Activated CD4-positive, alpha-beta T cell treated with anti-CD3 and anti-CD28 coated beads, Interleukin-2, amount 10 ng/mL, durations not matched to agents 7 days and 5 days (primary cell): Measurements from ENCODE around the gene CREG2. TPM values are rescaled to one million over a fixed set of nuclear protein-coding genes. Genes with fewer than 3 reads are reported as not detected.
A peak's percentile ranks its signal among the peaks of the same experiment; 100 is the strongest.

Experiments used
- CTCF ChIA-PET: fragments of 350-600 bp; sonication (Branson Sonifier 250); formaldehyde crosslinking; loops from one replicate; lab custom pipeline; 2021; ENCODE audit warnings: antibody characterized with exemption; lab: Charles Lee
- POLR2A ChIA-PET: fragments of 350-600 bp; sonication (Branson Sonifier 250); formaldehyde crosslinking; loops from one replicate; lab custom pipeline; 2021; ENCODE audit warnings: antibody characterized with exemption; lab: Charles Lee
- DNase-seq: peaks from one replicate; pipeline ENCODE4 v3.0.0-alpha.2; 2020
- H3K27ac Mint-ChIP-seq: one replicate; pipeline ENCODE4 v1.8.0; 2021; ENCODE audit warnings: mild to moderate bottlenecking, moderate library complexity, mixed read lengths
- H3K27me3 Mint-ChIP-seq: one replicate; pipeline ENCODE4 v1.8.0; 2021; ENCODE audit warnings: mixed read lengths
- H3K36me3 Mint-ChIP-seq: one replicate; pipeline ENCODE4 v1.8.0; 2021; ENCODE audit warnings: low read depth, mixed read lengths
- H3K4me1 Mint-ChIP-seq: one replicate; pipeline ENCODE4 v1.8.0; 2021; ENCODE audit warnings: mixed read lengths
- H3K4me3 Mint-ChIP-seq: one replicate; pipeline ENCODE4 v1.8.0; 2021; ENCODE audit warnings: mild to moderate bottlenecking, moderate library complexity, mixed read lengths
- H3K9me3 Mint-ChIP-seq: one replicate; pipeline ENCODE4 v1.8.0; 2021; ENCODE audit warnings: mixed read lengths
- total RNA-seq, 2 experiments: library from RNA; stranded (reverse); gene quantifications; one replicate each; pipeline ENCODE4 v1.2.3, GENCODE V29; 2021

Gene CREG2
- total RNA-seq, 2 experiments from 2014 or later: 0.31 to 0.52 TPM

- H3K4me3 Mint-ChIP-seq: no peak overlapping the region
- CTCF ChIA-PET: interaction anchor here (1.2 to 2.1 kb wide), 3 partner anchors 12 to 40 kb away, joined by 3 to 7 read pairs (median 6); no protein-coding TSS in a partner anchor
- H3K4me1 Mint-ChIP-seq: peaks cover 8% of the 10 kb centered on the region
- H3K27me3 Mint-ChIP-seq: peaks cover 39% of the 10 kb centered on the region
- no peaks in the 10 kb centered on the region for H3K9me3 Mint-ChIP-seq
- H3K27ac Mint-ChIP-seq: no peak overlapping the region
- no peak for DNase-seq
- POLR2A ChIA-PET: no interaction called here
- H3K36me3 Mint-ChIP-seq: no peaks in the 10 kb centered on the region
Measured at GRCh38 chr2:101382442-101382841, 4.9 kb downstream of the CREG2 start.

GRCh38 chr2:101380376-101380775 lies 6.9 kb downstream of the CREG2 start:
- Mint-ChIP-seq H3K27me3 (peaks cover 25% of the 10 kb centered on the region), H3K4me3 (no peak overlapping the region), H3K36me3 (no peaks in the 10 kb centered on the region), H3K27ac (no peak overlapping the region), H3K9me3 (no peaks in the 10 kb centered on the region), H3K4me1 (peaks cover 2% of the 10 kb centered on the region)
- ChIA-PET POLR2A (no interaction called here), CTCF (interaction anchor here (2.1 kb wide), 1 partner anchor 9 kb away, joined by 6 read pairs; no protein-coding TSS in a partner anchor)
- no peak for DNase-seq

GRCh38 chr2:101379091-101379490 lies 8.2 kb downstream of the CREG2 start:
- no peaks in the 10 kb centered on the region for H3K36me3 Mint-ChIP-seq
- no peak for DNase-seq
- no peaks in the 10 kb centered on the region for H3K9me3 Mint-ChIP-seq
- CTCF ChIA-PET: no interaction called here
- no peak overlapping the region for H3K27ac Mint-ChIP-seq
- peaks cover 14% of the 10 kb centered on the region for H3K4me1 Mint-ChIP-seq
- no peak overlapping the region for H3K4me3 Mint-ChIP-seq
- peaks cover 15% of the 10 kb centered on the region for H3K27me3 Mint-ChIP-seq
- POLR2A ChIA-PET: interaction anchor here (0.6 kb wide), 1 partner anchor 132 kb away, joined by 3 read pairs; no protein-coding TSS in a partner anchor

- no peak for DNase-seq
- ChIA-PET CTCF (no interaction called here), POLR2A (no interaction called here)
- Mint-ChIP-seq H3K27me3 (no peaks in the 10 kb centered on the region), H3K36me3 (peaks cover 4% of the 10 kb centered on the region), H3K4me3 (no peak overlapping the region), H3K4me1 (peaks cover 15% of the 10 kb centered on the region), H3K9me3 (peaks cover 11% of the 10 kb centered on the region), H3K27ac (no peak overlapping the region)
Measured at GRCh38 chr2:101375653-101376052, 11.7 kb downstream of the CREG2 start.

GRCh38 chr2:101374821-101375561 lies 12.3 kb downstream of the CREG2 start:
- ChIA-PET CTCF (interaction anchor here (0.9 kb wide), 1 partner anchor 13 kb away, joined by 3 read pairs; no protein-coding TSS in a partner anchor), POLR2A (no interaction called here)
- Mint-ChIP-seq H3K27me3 (no peaks in the 10 kb centered on the region), H3K9me3 (peaks cover 11% of the 10 kb centered on the region), H3K4me1 (peaks cover 15% of the 10 kb centered on the region), H3K27ac (peak overlapping the region; percentile 76), H3K36me3 (peaks cover 4% of the 10 kb centered on the region), H3K4me3 (no peak overlapping the region)
- DNase-seq: no peak

GRCh38 chr2:101372792-101373191 lies 14.5 kb downstream of the CREG2 start:
- Mint-ChIP-seq H3K9me3 (peaks cover 11% of the 10 kb centered on the region), H3K36me3 (peaks cover 4% of the 10 kb centered on the region), H3K4me3 (no peak overlapping the region), H3K4me1 (peaks cover 15% of the 10 kb centered on the region), H3K27ac (no peak overlapping the region), H3K27me3 (no peaks in the 10 kb centered on the region)
- ChIA-PET CTCF (no interaction called here), POLR2A (no interaction called here)
- no peak for DNase-seq

GRCh38 chr2:101371636-101372035 lies 15.7 kb downstream of the CREG2 start:
- H3K36me3 Mint-ChIP-seq: peaks cover 4% of the 10 kb centered on the region
- H3K27ac Mint-ChIP-seq: no peak overlapping the region
- H3K9me3 Mint-ChIP-seq: peaks cover 11% of the 10 kb centered on the region
- H3K27me3 Mint-ChIP-seq: no peaks in the 10 kb centered on the region
- ChIA-PET POLR2A (no interaction called here), CTCF (interaction anchor here (1.3 to 2.3 kb wide), 2 partner anchors 9 to 11 kb away, joined by 3 to 6 read pairs; no protein-coding TSS in a partner anchor)
- no peak for DNase-seq
- H3K4me1 Mint-ChIP-seq: peaks cover 15% of the 10 kb centered on the region
- H3K4me3 Mint-ChIP-seq: no peak overlapping the region

GRCh38 chr2:101369100-101369499 lies 18.2 kb downstream of the CREG2 start:
- ChIA-PET CTCF (no interaction called here), POLR2A (no interaction called here)
- no peak overlapping the region for H3K27ac Mint-ChIP-seq

GRCh38 chr2:101368376-101368775 lies 18.9 kb downstream of the CREG2 start:
- ChIA-PET POLR2A (no interaction called here), CTCF (interaction anchor here (0.9 kb wide), 1 partner anchor 22 kb away, joined by 3 read pairs; no protein-coding TSS in a partner anchor)
- H3K4me1 Mint-ChIP-seq: peaks cover 5% of the 10 kb centered on the region
- DNase-seq: no peak
- peaks cover 13% of the 10 kb centered on the region for H3K27me3 Mint-ChIP-seq
- no peak overlapping the region for H3K4me3 Mint-ChIP-seq
- peaks cover 9% of the 10 kb centered on the region for H3K9me3 Mint-ChIP-seq
- peaks cover 3% of the 10 kb centered on the region for H3K36me3 Mint-ChIP-seq
- no peak overlapping the region for H3K27ac Mint-ChIP-seq

More at GRCh38 chr2:101369100-101369499, 18.2 kb downstream of the CREG2 start:
- Mint-ChIP-seq H3K4me1 (peaks cover 4% of the 10 kb centered on the region), H3K36me3 (peaks cover 4% of the 10 kb centered on the region), H3K4me3 (no peak overlapping the region), H3K27me3 (peaks cover 8% of the 10 kb centered on the region), H3K9me3 (peaks cover 11% of the 10 kb centered on the region)
- DNase-seq: no peak

- H3K4me3 Mint-ChIP-seq: no peak overlapping the region
- H3K36me3 Mint-ChIP-seq: no peaks in the 10 kb centered on the region
- no peak for DNase-seq
- H3K27me3 Mint-ChIP-seq: peaks cover 13% of the 10 kb centered on the region
- H3K9me3 Mint-ChIP-seq: peaks cover 3% of the 10 kb centered on the region
- no peak overlapping the region for H3K27ac Mint-ChIP-seq
- POLR2A ChIA-PET: no interaction called here
- peaks cover 12% of the 10 kb centered on the region for H3K4me1 Mint-ChIP-seq
- CTCF ChIA-PET: interaction anchor here (0.7 to 0.9 kb wide), 2 partner anchors 21 to 311 kb away, joined by 3 read pairs; no protein-coding TSS in a partner anchor
Measured at GRCh38 chr2:101367508-101367907, 19.8 kb downstream of the CREG2 start.

GRCh38 chr2:101364878-101365277 lies 22.4 kb downstream of the CREG2 start:
- no peak for DNase-seq
- H3K36me3 Mint-ChIP-seq: peaks cover 3% of the 10 kb centered on the region

GRCh38 chr2:101362777-101363176 lies 24.5 kb downstream of the CREG2 start:
- H3K4me1 Mint-ChIP-seq: peaks cover 46% of the 10 kb centered on the region
- POLR2A ChIA-PET: no interaction called here
- H3K27me3 Mint-ChIP-seq: peaks cover 13% of the 10 kb centered on the region
- CTCF ChIA-PET: interaction anchor here (0.8 to 1.9 kb wide), 7 partner anchors 14 to 34 kb away, joined by 3 to 7 read pairs (median 3); partner anchors contain the start of gene CREG2
- DNase-seq: no peak
- no peaks in the 10 kb centered on the region for H3K9me3 Mint-ChIP-seq
- H3K4me3 Mint-ChIP-seq: no peak overlapping the region
- H3K36me3 Mint-ChIP-seq: peaks cover 3% of the 10 kb centered on the region
- H3K27ac Mint-ChIP-seq: peak overlapping the region; percentile 91

More at GRCh38 chr2:101364878-101365277, 22.4 kb downstream of the CREG2 start:
- no peak overlapping the region for H3K4me3 Mint-ChIP-seq
- no peak overlapping the region for H3K27ac Mint-ChIP-seq
- no peaks in the 10 kb centered on the region for H3K9me3 Mint-ChIP-seq
- CTCF ChIA-PET: interaction anchor here (0.9 to 1.0 kb wide), 2 partner anchors 13 to 15 kb away, joined by 3 read pairs; no protein-coding TSS in a partner anchor
- H3K4me1 Mint-ChIP-seq: peaks cover 38% of the 10 kb centered on the region
- POLR2A ChIA-PET: no interaction called here
- H3K27me3 Mint-ChIP-seq: peaks cover 13% of the 10 kb centered on the region

- H3K4me3 Mint-ChIP-seq: no peak overlapping the region
- H3K27me3 Mint-ChIP-seq: peaks cover 13% of the 10 kb centered on the region
- H3K4me1 Mint-ChIP-seq: peaks cover 46% of the 10 kb centered on the region
- ChIA-PET CTCF (interaction anchor here (0.8 to 1.9 kb wide), 7 partner anchors 12 to 34 kb away, joined by 3 to 7 read pairs (median 3); partner anchors contain the start of gene CREG2), POLR2A (no interaction called here)
- H3K36me3 Mint-ChIP-seq: peaks cover 3% of the 10 kb centered on the region
- H3K27ac Mint-ChIP-seq: peak overlapping the region; percentile 91
- DNase-seq: no peak
- no peaks in the 10 kb centered on the region for H3K9me3 Mint-ChIP-seq
Measured at GRCh38 chr2:101362316-101362715, 25.0 kb downstream of the CREG2 start.
